ENCODE measurements around the gene HBS1L. TPM values are rescaled to one million over a fixed set of nuclear protein-coding genes. Genes with fewer than 3 reads are reported as not detected.

The HBS1L gene
- total and polyA plus RNA-seq, 4 donors, result 32.7 to 89.0 (median 52.2) TPM

DNA sequence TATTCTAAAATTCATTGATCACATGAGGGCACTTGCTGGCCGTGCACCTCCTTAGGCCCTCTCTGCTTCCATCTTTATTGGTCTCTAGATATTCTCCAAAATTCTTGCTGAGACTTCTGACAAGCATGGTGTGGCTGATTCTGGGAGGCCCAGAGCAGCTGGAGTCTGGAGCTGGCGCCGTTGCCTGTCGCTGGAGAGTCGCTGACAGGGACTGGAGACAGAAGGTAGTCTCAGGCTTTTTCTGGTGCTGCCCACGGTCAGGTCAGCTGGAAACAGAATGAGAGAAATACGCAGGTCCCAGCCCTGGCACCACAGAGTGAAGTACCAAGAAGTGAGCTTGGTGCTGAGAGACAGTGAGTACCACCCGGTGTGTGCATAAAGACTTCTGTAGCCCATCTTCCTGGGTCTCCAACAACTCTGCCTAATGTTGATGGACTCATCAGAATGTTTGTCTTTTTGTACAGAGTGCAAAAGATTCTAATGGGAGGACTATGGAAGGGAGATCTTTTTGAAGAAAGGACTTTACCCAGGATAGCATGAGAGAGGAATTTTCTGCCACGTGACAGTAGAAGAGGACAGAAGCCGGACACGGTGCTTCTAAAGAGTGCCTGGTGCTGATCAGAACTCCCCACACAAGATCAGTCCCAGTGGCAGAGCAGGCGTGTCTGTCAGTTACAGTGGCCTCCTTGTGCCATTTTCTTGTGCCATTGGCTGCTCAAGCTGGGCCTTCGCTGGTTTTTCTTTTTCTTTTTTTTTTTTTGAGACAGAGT is 102.9 kb downstream of the HBS1L start:
- TF ChIP-seq JUND (IDR thresholded peaks at IDR 0.05), result peak in 1 of 2 donors; percentile 43
- peak; percentile 87 to 90 for TF ChIP-seq HNF4A (conservative IDR thresholded peaks at IDR 0.05)
- TF ChIP-seq HNF4G (IDR thresholded peaks at IDR 0.05), result peak; percentile 70
- TF ChIP-seq, protein P1, sequence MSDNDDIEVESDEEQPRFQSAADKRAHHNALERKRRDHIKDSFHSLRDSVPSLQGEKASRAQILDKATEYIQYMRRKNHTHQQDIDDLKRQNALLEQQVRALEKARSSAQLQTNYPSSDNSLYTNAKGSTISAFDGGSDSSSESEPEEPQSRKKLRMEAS (IDR thresholded peaks at IDR 0.05), result peak; percentile 71
- TF ChIP-seq, protein P2, sequence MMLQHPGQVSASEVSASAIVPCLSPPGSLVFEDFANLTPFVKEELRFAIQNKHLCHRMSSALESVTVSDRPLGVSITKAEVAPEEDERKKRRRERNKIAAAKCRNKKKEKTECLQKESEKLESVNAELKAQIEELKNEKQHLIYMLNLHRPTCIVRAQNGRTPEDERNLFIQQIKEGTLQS (IDR thresholded peaks at IDR 0.05), result no peak
- TF ChIP-seq RXRA (IDR thresholded peaks at IDR 0.05), result peak; percentile 51 to 52
- TF ChIP-seq TAF1 (conservative IDR thresholded peaks at IDR 0.05), result peak; percentile 57
- TF ChIP-seq, protein P3, sequence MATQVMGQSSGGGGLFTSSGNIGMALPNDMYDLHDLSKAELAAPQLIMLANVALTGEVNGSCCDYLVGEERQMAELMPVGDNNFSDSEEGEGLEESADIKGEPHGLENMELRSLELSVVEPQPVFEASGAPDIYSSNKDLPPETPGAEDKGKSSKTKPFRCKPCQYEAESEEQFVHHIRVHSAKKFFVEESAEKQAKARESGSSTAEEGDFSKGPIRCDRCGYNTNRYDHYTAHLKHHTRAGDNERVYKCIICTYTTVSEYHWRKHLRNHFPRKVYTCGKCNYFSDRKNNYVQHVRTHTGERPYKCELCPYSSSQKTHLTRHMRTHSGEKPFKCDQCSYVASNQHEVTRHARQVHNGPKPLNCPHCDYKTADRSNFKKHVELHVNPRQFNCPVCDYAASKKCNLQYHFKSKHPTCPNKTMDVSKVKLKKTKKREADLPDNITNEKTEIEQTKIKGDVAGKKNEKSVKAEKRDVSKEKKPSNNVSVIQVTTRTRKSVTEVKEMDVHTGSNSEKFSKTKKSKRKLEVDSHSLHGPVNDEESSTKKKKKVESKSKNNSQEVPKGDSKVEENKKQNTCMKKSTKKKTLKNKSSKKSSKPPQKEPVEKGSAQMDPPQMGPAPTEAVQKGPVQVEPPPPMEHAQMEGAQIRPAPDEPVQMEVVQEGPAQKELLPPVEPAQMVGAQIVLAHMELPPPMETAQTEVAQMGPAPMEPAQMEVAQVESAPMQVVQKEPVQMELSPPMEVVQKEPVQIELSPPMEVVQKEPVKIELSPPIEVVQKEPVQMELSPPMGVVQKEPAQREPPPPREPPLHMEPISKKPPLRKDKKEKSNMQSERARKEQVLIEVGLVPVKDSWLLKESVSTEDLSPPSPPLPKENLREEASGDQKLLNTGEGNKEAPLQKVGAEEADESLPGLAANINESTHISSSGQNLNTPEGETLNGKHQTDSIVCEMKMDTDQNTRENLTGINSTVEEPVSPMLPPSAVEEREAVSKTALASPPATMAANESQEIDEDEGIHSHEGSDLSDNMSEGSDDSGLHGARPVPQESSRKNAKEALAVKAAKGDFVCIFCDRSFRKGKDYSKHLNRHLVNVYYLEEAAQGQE (IDR thresholded peaks at IDR 0.05), result peak; percentile 85
- TF ChIP-seq, protein P4, sequence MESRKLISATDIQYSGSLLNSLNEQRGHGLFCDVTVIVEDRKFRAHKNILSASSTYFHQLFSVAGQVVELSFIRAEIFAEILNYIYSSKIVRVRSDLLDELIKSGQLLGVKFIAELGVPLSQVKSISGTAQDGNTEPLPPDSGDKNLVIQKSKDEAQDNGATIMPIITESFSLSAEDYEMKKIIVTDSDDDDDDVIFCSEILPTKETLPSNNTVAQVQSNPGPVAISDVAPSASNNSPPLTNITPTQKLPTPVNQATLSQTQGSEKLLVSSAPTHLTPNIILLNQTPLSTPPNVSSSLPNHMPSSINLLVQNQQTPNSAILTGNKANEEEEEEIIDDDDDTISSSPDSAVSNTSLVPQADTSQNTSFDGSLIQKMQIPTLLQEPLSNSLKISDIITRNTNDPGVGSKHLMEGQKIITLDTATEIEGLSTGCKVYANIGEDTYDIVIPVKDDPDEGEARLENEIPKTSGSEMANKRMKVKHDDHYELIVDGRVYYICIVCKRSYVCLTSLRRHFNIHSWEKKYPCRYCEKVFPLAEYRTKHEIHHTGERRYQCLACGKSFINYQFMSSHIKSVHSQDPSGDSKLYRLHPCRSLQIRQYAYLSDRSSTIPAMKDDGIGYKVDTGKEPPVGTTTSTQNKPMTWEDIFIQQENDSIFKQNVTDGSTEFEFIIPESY (IDR thresholded peaks at IDR 0.05), result peak; percentile 34
- TF ChIP-seq EGR1 (IDR thresholded peaks at IDR 0.05; ENCODE audit: low read depth in 2 of 2), result no peak
- peak; percentile 78 for TF ChIP-seq YY1 (IDR thresholded peaks at IDR 0.05)
- no peak for TF ChIP-seq FOXA1 (IDR thresholded peaks at IDR 0.05)
- peak; percentile 76 for TF ChIP-seq SP1 (IDR thresholded peaks at IDR 0.05)
- TF ChIP-seq, protein P5, sequence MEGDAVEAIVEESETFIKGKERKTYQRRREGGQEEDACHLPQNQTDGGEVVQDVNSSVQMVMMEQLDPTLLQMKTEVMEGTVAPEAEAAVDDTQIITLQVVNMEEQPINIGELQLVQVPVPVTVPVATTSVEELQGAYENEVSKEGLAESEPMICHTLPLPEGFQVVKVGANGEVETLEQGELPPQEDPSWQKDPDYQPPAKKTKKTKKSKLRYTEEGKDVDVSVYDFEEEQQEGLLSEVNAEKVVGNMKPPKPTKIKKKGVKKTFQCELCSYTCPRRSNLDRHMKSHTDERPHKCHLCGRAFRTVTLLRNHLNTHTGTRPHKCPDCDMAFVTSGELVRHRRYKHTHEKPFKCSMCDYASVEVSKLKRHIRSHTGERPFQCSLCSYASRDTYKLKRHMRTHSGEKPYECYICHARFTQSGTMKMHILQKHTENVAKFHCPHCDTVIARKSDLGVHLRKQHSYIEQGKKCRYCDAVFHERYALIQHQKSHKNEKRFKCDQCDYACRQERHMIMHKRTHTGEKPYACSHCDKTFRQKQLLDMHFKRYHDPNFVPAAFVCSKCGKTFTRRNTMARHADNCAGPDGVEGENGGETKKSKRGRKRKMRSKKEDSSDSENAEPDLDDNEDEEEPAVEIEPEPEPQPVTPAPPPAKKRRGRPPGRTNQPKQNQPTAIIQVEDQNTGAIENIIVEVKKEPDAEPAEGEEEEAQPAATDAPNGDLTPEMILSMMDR (IDR thresholded peaks at IDR 0.05; ENCODE audit: low read depth, low read length, missing input control), result no peak
- no peak for TF ChIP-seq GABPA (IDR thresholded peaks at IDR 0.05 in 1 of 2, conservative IDR thresholded peaks at IDR 0.05 in 1 of 2)
- Histone ChIP-seq H3K9me3 (ENCODE audit: control insufficient read depth in 4 of 4, low read length in 3 of 4) (no peaks in the 10 kb centered on the region), H3K9ac (ENCODE audit: low read depth in 1 of 2, low read length in 2 of 2) (no peak overlapping the region), H3K36me3 (ENCODE audit: control insufficient read depth in 4 of 4, insufficient read depth in 3 of 4, low read depth in 1 of 4, low read length in 3 of 4) (no peaks in the 10 kb centered on the region), H3K27ac (ENCODE audit: low read depth in 1 of 2, low read length in 2 of 2) (peak overlapping the region; percentile 54 to 73), H3K27me3 (ENCODE audit: control insufficient read depth in 4 of 4, insufficient read depth in 4 of 4, low read length in 3 of 4) (no peaks in the 10 kb centered on the region), H3K4me3 (ENCODE audit: low read depth in 1 of 3, low read length in 3 of 3) (no peak overlapping the region), H3K4me1 (ENCODE audit: control insufficient read depth in 4 of 4, insufficient read depth in 4 of 4, low read length in 3 of 4) (peaks cover 6 to 32% (median 21%) of the 10 kb centered on the region in 4 donors)
- WGBS, result 63% methylated on average over 13 of the region's 13 CpGs
- DNase-seq (ENCODE audit: low spot score), result no peak

Data from liver (tissue), 9 donors.